HEK293T (cell line): ENCODE measurements around the gene PARP4.
"Not testable (repeated sequence)": the region's sequence is repeated elsewhere in the genome, so short reads cannot be mapped to it uniquely, and the experiment has no call there.

Source experiments
- CTBP1 ChIP-seq: fragments of 450-650 bp; IDR thresholded peaks from 2 replicates; pipeline ENCODE4 v1.6.1; 2016; ENCODE audit warnings: borderline replicate concordance
- ELF4 ChIP-seq: fragments of 450-650 bp; IDR thresholded peaks from 2 replicates; pipeline ENCODE4 v1.6.1; 2017; ENCODE audit warnings: antibody characterized with exemption
- FOXA1 ChIP-seq: fragments of 450-650 bp; IDR thresholded peaks from 2 replicates; pipeline ENCODE4 v1.6.1; 2016; ENCODE audit warnings: mild to moderate bottlenecking
- FOXK2 ChIP-seq: fragments of 450-650 bp; IDR thresholded peaks from 2 replicates; pipeline ENCODE4 v1.6.1; 2016; ENCODE audit warnings: mild to moderate bottlenecking
- L3MBTL2 ChIP-seq: fragments of 450-650 bp; conservative IDR thresholded peaks from 2 replicates; pipeline ENCODE4 v1.6.1; 2016; ENCODE audit warnings: mild to moderate bottlenecking
- LEF1 ChIP-seq: fragments of 450-650 bp; IDR thresholded peaks from 2 replicates; pipeline ENCODE4 v1.6.1; 2017; ENCODE audit warnings: mild to moderate bottlenecking, borderline replicate concordance
- SP1 ChIP-seq: fragments of 450-650 bp; IDR thresholded peaks from 2 replicates; pipeline ENCODE4 v1.6.1; 2017
- SUZ12 ChIP-seq: fragments of 450-650 bp; IDR thresholded peaks from 2 replicates; pipeline ENCODE4 v1.6.1; 2016; ENCODE audit warnings: mild to moderate bottlenecking
- ZNF384 ChIP-seq: fragments of 450-650 bp; IDR thresholded peaks from 2 replicates; pipeline ENCODE4 v1.6.1; 2016
- TF ChIP-seq, protein P1 (sequence below): fragments of 450-650 bp; IDR thresholded peaks from 2 replicates; pipeline ENCODE4 v1.6.1; 2016

DNA sequence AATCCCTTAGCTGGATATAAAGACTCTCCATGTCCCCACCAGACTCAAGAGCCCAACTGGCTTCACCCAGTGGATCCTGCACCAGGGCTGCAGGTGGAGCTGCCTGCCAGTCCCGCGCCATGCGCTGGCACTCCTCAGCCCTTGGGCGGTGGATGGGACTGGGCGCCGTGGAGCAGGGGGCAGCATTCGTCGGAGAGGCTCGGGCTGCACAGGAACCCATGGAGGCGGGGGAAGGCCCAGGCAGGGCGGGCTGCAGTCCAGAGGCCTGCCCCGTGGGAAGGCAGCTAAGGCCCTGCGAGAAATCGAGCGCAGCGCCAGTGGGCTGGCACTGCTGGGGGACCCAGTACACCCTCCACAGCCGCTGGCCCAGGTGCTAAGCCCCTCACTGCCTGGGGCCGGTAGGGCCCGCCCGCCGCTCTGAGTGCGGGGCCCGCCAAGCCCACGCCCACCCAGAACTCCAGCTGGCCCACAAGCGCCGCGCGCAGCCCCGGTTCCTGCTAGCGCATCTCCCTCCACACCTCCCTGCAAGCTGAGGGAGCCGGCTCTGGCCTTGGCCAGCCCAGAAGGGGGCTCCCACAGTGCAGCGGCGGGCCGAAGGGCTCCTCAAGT lies 48.1 kb upstream of the PARP4 start:
- not testable (repeated sequence) for TF ChIP-seq SP1, SUZ12, ELF4, ZNF384, FOXA1, LEF1, FOXK2, L3MBTL2, CTBP1
- TF ChIP-seq, protein P1, sequence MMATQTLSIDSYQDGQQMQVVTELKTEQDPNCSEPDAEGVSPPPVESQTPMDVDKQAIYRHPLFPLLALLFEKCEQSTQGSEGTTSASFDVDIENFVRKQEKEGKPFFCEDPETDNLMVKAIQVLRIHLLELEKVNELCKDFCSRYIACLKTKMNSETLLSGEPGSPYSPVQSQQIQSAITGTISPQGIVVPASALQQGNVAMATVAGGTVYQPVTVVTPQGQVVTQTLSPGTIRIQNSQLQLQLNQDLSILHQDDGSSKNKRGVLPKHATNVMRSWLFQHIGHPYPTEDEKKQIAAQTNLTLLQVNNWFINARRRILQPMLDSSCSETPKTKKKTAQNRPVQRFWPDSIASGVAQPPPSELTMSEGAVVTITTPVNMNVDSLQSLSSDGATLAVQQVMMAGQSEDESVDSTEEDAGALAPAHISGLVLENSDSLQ: not testable (repeated sequence)
